H1 (cell line): ENCODE data around the gene ITPR1. TPM values are rescaled to one million over a fixed set of nuclear protein-coding genes. Genes with fewer than 3 reads are reported as not detected.

Experiments
- CTCF ChIA-PET: fragments of 300-600 bp; sonication (Branson Sonifier 250); formaldehyde crosslinking; loops from one replicate; lab custom pipeline; 2021; ENCODE audit not compliant: partially characterized antibody; lab: Charles Lee
- POLR2A ChIA-PET: fragments of 300-600 bp; sonication (Branson Sonifier 250); formaldehyde crosslinking; loops from one replicate; lab custom pipeline; 2021; ENCODE audit warnings: inconsistent platforms; ENCODE audit not compliant: partially characterized antibody; lab: Charles Lee
- DNase-seq, 2 experiments: peaks; one replicate each; pipeline versions ENCODE4 v3.0.0 to v3.0.0-alpha.2; 2010 to 2022; ENCODE audit warnings: low spot score in 2 of 2, low read depth in 1 of 2, mixed read lengths in 1 of 2
- FAIRE-seq: peaks from 2 replicates; lab custom pipeline; 2011; peaks lifted over from hg19 to GRCh38; lab: Jason Lieb, UNC
- H2AFZ ChIP-seq: 2 replicates; pipeline ENCODE4 v1.8.1; 2012; ENCODE audit warnings: low read length, inconsistent platforms
- H2AK5ac ChIP-seq: 2 replicates; pipeline ENCODE4 v1.6.1; 2013; ENCODE audit warnings: low read depth, low read length
- H2BK120ac ChIP-seq: replicated peaks from 2 replicates; pipeline ENCODE3; 2013; ENCODE audit warnings: low read depth, low read length, inconsistent platforms
- H2BK12ac ChIP-seq: 2 replicates; pipeline ENCODE4 v1.6.1; 2013; ENCODE audit warnings: low read depth, low read length
- H2BK15ac ChIP-seq: 2 replicates; pipeline ENCODE4 v1.6.1; 2013; ENCODE audit warnings: low read length
- H2BK20ac ChIP-seq: 2 replicates; pipeline ENCODE4 v1.6.1; 2013; ENCODE audit warnings: low read length
- H2BK5ac ChIP-seq: 2 replicates; pipeline ENCODE4 v1.6.1; 2013; ENCODE audit warnings: low read depth, low read length
- H3K14ac ChIP-seq: 2 replicates; pipeline ENCODE4 v1.6.1; 2013; ENCODE audit warnings: inconsistent platforms; ENCODE audit not compliant: insufficient read length
- H3K18ac ChIP-seq: 2 replicates; pipeline ENCODE4 v1.6.1; 2013; ENCODE audit warnings: low read length; ENCODE audit errors: extremely low read depth
- H3K23ac ChIP-seq: 2 replicates; pipeline ENCODE4 v1.6.1; 2013; ENCODE audit warnings: inconsistent platforms; ENCODE audit not compliant: insufficient read length
- H3K23me2 ChIP-seq: 2 replicates; pipeline ENCODE4 v1.6.1; 2013; ENCODE audit warnings: low read depth, low read length
- H3K27ac ChIP-seq: 2 replicates; pipeline ENCODE4 v1.6.1; 2011; ENCODE audit warnings: low read depth, low read length, inconsistent platforms
- H3K27me3 ChIP-seq, 4 experiments: replicated peaks in 1 of 4; 1 replicate in 1 of 4; 2 replicates in 3 of 4; pipeline versions ENCODE4 v1.6.1 to v1.8.1; 2011 to 2013; ENCODE audit warnings: low read length in 3 of 4, mild to moderate bottlenecking in 3 of 4, inconsistent platforms in 2 of 4, mixed read lengths in 2 of 4, moderate library complexity in 1 of 4; ENCODE audit not compliant: control insufficient read depth in 3 of 4, insufficient read depth in 3 of 4; ENCODE audit errors: extremely low read depth in 1 of 4
- H3K36me3 ChIP-seq, 4 experiments: 2 replicates each; pipeline versions ENCODE4 v1.6.1 to v1.8.1; 2011 to 2013; ENCODE audit warnings: mild to moderate bottlenecking in 4 of 4, low read length in 3 of 4, moderate library complexity in 2 of 4, control low read depth in 1 of 4, inconsistent platforms in 1 of 4; ENCODE audit not compliant: insufficient read depth in 4 of 4, control insufficient read depth in 2 of 4
- H3K4ac ChIP-seq: replicated peaks from 2 replicates; pipeline ENCODE3; 2013; ENCODE audit warnings: low read length, low read depth, mixed read lengths, inconsistent platforms; ENCODE audit not compliant: insufficient read length
- H3K4me1 ChIP-seq, 4 experiments: replicated peaks in 1 of 4; 1 replicate in 1 of 4; 2 replicates in 3 of 4; pipeline versions ENCODE4 v1.6.1 to v1.8.1; 2011 to 2013; ENCODE audit warnings: low read length in 3 of 4, inconsistent platforms in 2 of 4, mixed read lengths in 1 of 4; ENCODE audit not compliant: insufficient read depth in 4 of 4, control insufficient read depth in 3 of 4
- H3K4me2 ChIP-seq, 2 experiments: 2 replicates each; pipeline versions ENCODE4 v1.6.1 to v1.8.1; 2011 to 2013; ENCODE audit warnings: low read depth in 2 of 2, low read length in 2 of 2, control low read depth in 1 of 2, inconsistent platforms in 1 of 2, mild to moderate bottlenecking in 1 of 2; ENCODE audit not compliant: insufficient read depth in 1 of 2
- H3K4me3 ChIP-seq, 4 experiments: fragments of 200-600, 300-600 bp in 1 of 4; sonication (generic), shearing (Covaris generic), sonication (Bioruptor Twin) in 1 of 4; 2 replicates each; pipeline versions ENCODE4 v1.5.1 to v1.8.1; 2011 to 2016; ENCODE audit warnings: low read length in 4 of 4, low read depth in 3 of 4, control low read depth in 2 of 4, inconsistent platforms in 2 of 4, mild to moderate bottlenecking in 2 of 4, mixed read lengths in 1 of 4, moderate library complexity in 1 of 4; ENCODE audit not compliant: insufficient read depth in 2 of 4; ENCODE audit errors: extremely low read depth in 1 of 4
- H3K56ac ChIP-seq: replicated peaks from 2 replicates; pipeline ENCODE3; 2013; ENCODE audit warnings: low read depth, mild to moderate bottlenecking, mixed read lengths, low read length, inconsistent platforms; ENCODE audit not compliant: insufficient read length
- H3K79me1 ChIP-seq: 2 replicates; pipeline ENCODE4 v1.6.1; 2013; ENCODE audit warnings: low read depth, low read length, control low read depth
- H3K79me2 ChIP-seq, 2 experiments: 2 replicates each; pipeline versions ENCODE4 v1.6.1 to v1.8.1; 2012 to 2013; ENCODE audit warnings: low read length in 2 of 2, mild to moderate bottlenecking in 2 of 2, inconsistent platforms in 1 of 2; ENCODE audit not compliant: insufficient read depth in 2 of 2, control insufficient read depth in 1 of 2
- H3K9ac ChIP-seq, 4 experiments: replicated peaks in 1 of 4; 1 replicate in 1 of 4; 2 replicates in 3 of 4; pipeline versions ENCODE4 v1.6.1 to v1.8.1; 2011 to 2013; ENCODE audit warnings: low read depth in 3 of 4, low read length in 3 of 4, control low read depth in 2 of 4, mild to moderate bottlenecking in 2 of 4, moderate library complexity in 2 of 4, inconsistent platforms in 1 of 4; ENCODE audit errors: extremely low read depth in 1 of 4
- H3K9me3 ChIP-seq, 2 experiments: 2 replicates each; pipeline versions ENCODE4 v1.6.1 to v1.8.1; 2012 to 2013; ENCODE audit warnings: mild to moderate bottlenecking in 2 of 2, moderate library complexity in 2 of 2, control low read depth in 1 of 2, inconsistent platforms in 1 of 2, low read depth in 1 of 2, low read length in 1 of 2, mixed read lengths in 1 of 2; ENCODE audit not compliant: insufficient read depth in 2 of 2
- H4K20me1 ChIP-seq, 2 experiments: replicated peaks in 1 of 2; 2 replicates each; pipeline versions ENCODE3 to v1.8.1; 2011 to 2013; ENCODE audit warnings: inconsistent platforms in 2 of 2, low read length in 2 of 2, mild to moderate bottlenecking in 1 of 2; ENCODE audit not compliant: insufficient read depth in 2 of 2, control insufficient read depth in 1 of 2
- H4K5ac ChIP-seq: 2 replicates; pipeline ENCODE4 v1.6.1; 2013; ENCODE audit warnings: low read length, low read depth, mixed read lengths, inconsistent platforms; ENCODE audit not compliant: insufficient read length
- H4K8ac ChIP-seq: 2 replicates; pipeline ENCODE4 v1.8.0; 2013; ENCODE audit warnings: mild to moderate bottlenecking, moderate library complexity, low read length, inconsistent platforms; ENCODE audit not compliant: insufficient read depth; ENCODE audit errors: extremely low read depth
- H4K91ac ChIP-seq: replicated peaks from 2 replicates; pipeline ENCODE3; 2013; ENCODE audit warnings: low read length, mixed read lengths, inconsistent platforms; ENCODE audit not compliant: insufficient read length
- ATF3 ChIP-seq: IDR thresholded peaks from 2 replicates; pipeline ENCODE4 v1.6.1; 2011; ENCODE audit warnings: low read depth, mild to moderate bottlenecking, low read length; ENCODE audit not compliant: insufficient read depth
- E2F6 ChIP-seq: IDR thresholded peaks from 2 replicates; pipeline ENCODE4 v1.6.1; 2012; ENCODE audit warnings: inconsistent platforms
- EGR1 ChIP-seq: IDR thresholded peaks from 2 replicates; pipeline ENCODE4 v1.6.1; 2011; ENCODE audit warnings: low read depth, low read length, borderline replicate concordance
- EP300 ChIP-seq, 2 experiments: IDR thresholded peaks; 1 replicate in 1 of 2; 2 replicates in 1 of 2; pipeline ENCODE4 v1.6.1; 2011 to 2012; ENCODE audit warnings: low read depth in 2 of 2, low read length in 2 of 2, mild to moderate bottlenecking in 2 of 2, borderline replicate concordance in 1 of 2, inconsistent platforms in 1 of 2, moderate library complexity in 1 of 2
- JUN ChIP-seq: IDR thresholded peaks from 2 replicates; pipeline ENCODE4 v1.6.1; 2011; ENCODE audit warnings: low read depth, mild to moderate bottlenecking, improper control_type of control experiment, low read length
- POLR2AphosphoS5 ChIP-seq: IDR thresholded peaks from 2 replicates; pipeline ENCODE4 v1.6.1; 2011; ENCODE audit warnings: low read depth, low read length
- POU5F1 ChIP-seq: IDR thresholded peaks from 2 replicates; pipeline ENCODE4 v1.6.1; 2011; ENCODE audit warnings: low read depth, mild to moderate bottlenecking, low read length, moderate library complexity
- SAP30 ChIP-seq: fragments of 300-600 bp; sonication (generic); IDR thresholded peaks from 2 replicates; pipeline ENCODE4 v1.7.1; 2012; ENCODE audit warnings: low read length, moderate library complexity, mild to moderate bottlenecking, inconsistent platforms; ENCODE audit not compliant: insufficient read depth, insufficient replicate concordance
- SIN3A ChIP-seq, 2 experiments: IDR thresholded peaks in 1 of 2; conservative IDR thresholded peaks in 1 of 2; 2 replicates each; pipeline ENCODE4 v1.6.1; 2011 to 2012; ENCODE audit warnings: low read length in 2 of 2, improper control_type of control experiment in 1 of 2, low read depth in 1 of 2, mild to moderate bottlenecking in 1 of 2
- SIRT6 ChIP-seq: IDR thresholded peaks from one replicate; pipeline ENCODE4 v1.7.1; 2012; ENCODE audit warnings: low read length, inconsistent platforms
- SP1 ChIP-seq: IDR thresholded peaks from 2 replicates; pipeline ENCODE4 v1.6.1; 2011; ENCODE audit warnings: low read depth, low read length
- TCF12 ChIP-seq: IDR thresholded peaks from 2 replicates; pipeline ENCODE4 v1.6.1; 2011; ENCODE audit warnings: low read depth, mild to moderate bottlenecking, low read length
- WGBS, 2 experiments: shearing (Covaris generic) in 1 of 2; methylation state at CpG; one replicate each; pipeline versions ENCODE4 v1.1.6 to v1.1.7; 2013 to 2015; ENCODE audit warnings: low lambda C conversion rate in 2 of 2, mixed read lengths in 2 of 2, inconsistent platforms in 1 of 2, low coverage in 1 of 2, missing lambda C conversion rate in 1 of 2; ENCODE audit not compliant: insufficient replicate concordance in 2 of 2, insufficient coverage in 1 of 2, insufficient read length in 1 of 2; ENCODE audit errors: extremely low coverage in 1 of 2, missing lambda C conversion rate in 1 of 2; 5-methylcytosine and 5-hydroxymethylcytosine counted together
- polyA plus RNA-seq, 7 experiments: library from polyadenylated mRNA; depleted of rRNA in 3 of 7; stranded (reverse) in 5 of 7; unstranded in 2 of 7; fragments of >200 nt in 5 of 7; fragments of 200-250 nt in 2 of 7; gene quantifications; 1 replicate in 5 of 7; 2 replicates in 1 of 7; 4 replicates in 1 of 7; pipeline versions ENCODE4 v1.2.1 to v1.2.3, GENCODE V29; 2011 to 2013; ENCODE audit warnings: missing spikeins in 2 of 7, mixed read lengths in 2 of 7
- total RNA-seq: library from RNA; stranded (reverse); fragmentation: NEBNext Ultra II Directional; extraction: Animal tissue kit (Norgen Biotek cat#: 25700); gene quantifications from 2 replicates; pipeline ENCODE4 v1.2.1, GENCODE V29; 2021

ITPR1 gene
- total and polyA plus RNA-seq, 2 of the 8 experiments (the other 6 are each of a cell fraction or from before 2014, with no cell fraction given): 2.5 to 16.3 TPM

DNA sequence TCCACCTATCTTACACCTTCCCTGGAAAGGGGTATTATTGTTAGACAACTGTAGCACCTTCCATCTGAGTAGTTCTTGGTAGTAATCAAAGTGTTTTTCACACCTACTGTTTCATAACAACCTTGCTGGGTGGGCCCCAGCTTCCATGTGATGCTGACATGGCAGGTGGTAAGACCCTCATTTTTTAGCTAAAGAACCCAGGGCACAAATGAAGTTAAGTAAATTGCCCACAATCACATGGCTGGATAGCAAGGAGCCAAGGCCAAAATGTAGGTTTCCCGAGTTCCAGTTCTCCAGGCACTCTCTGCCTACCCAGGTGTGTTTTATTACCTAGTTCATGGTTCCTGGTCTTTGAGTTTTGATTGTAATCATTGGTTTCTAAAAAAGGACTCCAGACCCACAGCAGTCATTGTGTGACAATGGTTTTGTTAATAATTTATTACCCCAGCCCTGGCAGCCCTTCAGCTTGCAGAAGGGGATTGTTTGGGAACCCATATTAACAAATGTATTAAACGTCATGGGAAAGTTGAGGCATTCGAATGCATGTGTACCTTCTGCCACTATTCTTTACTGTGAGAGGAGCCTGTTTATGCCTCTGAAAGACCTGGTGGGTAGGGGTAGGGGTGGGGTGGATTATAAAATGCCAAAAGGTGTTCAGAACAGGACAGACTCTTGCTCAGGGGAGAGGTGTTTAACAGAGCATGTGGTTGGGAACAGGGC is 263.9 kb downstream of the ITPR1 start:
- Histone ChIP-seq H3K23ac (no peak overlapping the region), H2BK12ac (no peak overlapping the region), H2BK20ac (no peak overlapping the region)
- no peak for TF ChIP-seq SIN3A (conservative IDR thresholded peaks at IDR 0.05 in 1 of 2, IDR thresholded peaks at IDR 0.05 in 1 of 2; ENCODE audit: low read depth in 1 of 2, low read length in 2 of 2)
- TF ChIP-seq POU5F1: no peak
- TF ChIP-seq SIRT6: no peak
- no peak for TF ChIP-seq JUN
- TF ChIP-seq TCF12: no peak
- no peak for TF ChIP-seq ATF3
- no peak for TF ChIP-seq SP1
- TF ChIP-seq SAP30: no peak
- TF ChIP-seq EP300 (IDR thresholded peaks at IDR 0.05; ENCODE audit: borderline replicate concordance in 1 of 2, low read depth in 2 of 2, low read length in 2 of 2): no peak
- TF ChIP-seq POLR2AphosphoS5: no peak
- no peak for TF ChIP-seq EGR1
- no peak for TF ChIP-seq E2F6

More for the DNA sequence above, 263.9 kb downstream of the ITPR1 start:
- H3K4me2 ChIP-seq: no peak overlapping the region
- H4K5ac ChIP-seq: no peak overlapping the region
- H3K79me2 ChIP-seq: no peaks in the 10 kb centered on the region
- H3K36me3 ChIP-seq: no peaks in the 10 kb centered on the region
- H2BK15ac ChIP-seq: no peak overlapping the region
- no peak overlapping the region for H2AFZ ChIP-seq
- no peak overlapping the region for H3K9ac ChIP-seq
- H3K27ac ChIP-seq: no peak overlapping the region
- H3K56ac ChIP-seq: no peak overlapping the region
- no peak overlapping the region for H2BK5ac ChIP-seq
- no peak for DNase-seq
- H4K8ac ChIP-seq: no peak overlapping the region
- H3K23me2 ChIP-seq: no peaks in the 10 kb centered on the region
- no peaks in the 10 kb centered on the region for H3K4me1 ChIP-seq
- H2BK120ac ChIP-seq: no peak overlapping the region
- H3K14ac ChIP-seq: no peak overlapping the region
- no peak overlapping the region for H3K4me3 ChIP-seq
- ChIA-PET CTCF (interaction anchor here (0.7 to 2.1 kb wide), 3 partner anchors 23 to 51 kb away, joined by 3 to 13 read pairs (median 4); no protein-coding TSS in a partner anchor), POLR2A (no interaction called here)
- H3K79me1 ChIP-seq: no peaks in the 10 kb centered on the region
- H3K9me3 ChIP-seq: no peaks in the 10 kb centered on the region
- no peak overlapping the region for H4K91ac ChIP-seq
- H3K27me3 ChIP-seq: no peaks in the 10 kb centered on the region
- no peak overlapping the region for H3K4ac ChIP-seq
- H3K18ac ChIP-seq: no peak overlapping the region
- 97% methylated on average over 3 of the region's 3 CpGs; no CpG with 5 or more reads in 1 of the 2 experiments for WGBS, 2 experiments
- peaks cover 0 to 2% of the 10 kb centered on the region in 2 experiments for H4K20me1 ChIP-seq
- FAIRE-seq: no peak
- H2AK5ac ChIP-seq: no peak overlapping the region
